CD4-positive, alpha-beta T cell (primary cell): ENCODE measurements around the gene CLIP2. TPM values are rescaled to one million over a fixed set of nuclear protein-coding genes. Genes with fewer than 3 reads are reported as not detected.

Source experiments
- ATAC-seq: fragments of 200-7000 bp; cut with Tn5 transposase; one replicate; pipeline ENCODE4 v1.10.0; 2022; ENCODE audit warnings: mild to moderate bottlenecking; ENCODE audit not compliant: poor library complexity
- CTCF ChIA-PET: fragments of 350-600 bp; sonication (Branson Sonifier 250); formaldehyde crosslinking; loops from one replicate; lab custom pipeline; 2021; ENCODE audit warnings: antibody characterized with exemption, inconsistent platforms; lab: Charles Lee
- POLR2A ChIA-PET: fragments of 350-600 bp; sonication (Branson Sonifier 250); formaldehyde crosslinking; loops from one replicate; lab custom pipeline; 2021; ENCODE audit warnings: antibody characterized with exemption, inconsistent platforms; lab: Charles Lee
- DNase-seq, 14 experiments: peaks; one replicate each; pipeline ENCODE4 v3.0.0-alpha.2; 2013 to 2020; ENCODE audit warnings: mixed read lengths in 2 of 14
- H3K27ac ChIP-seq, 2 donors: one replicate each; pipeline versions ENCODE4 v1.5.1 to v1.7.0; 2013; ENCODE audit warnings: low read length in 2 of 2, low read depth in 1 of 2, mild to moderate bottlenecking in 1 of 2
- H3K27me3 ChIP-seq, 2 experiments: 1 replicate in 1 of 2; 2 replicates in 1 of 2; pipeline versions ENCODE4 v1.6.1 to v1.7.0; 2013; ENCODE audit warnings: low read length in 2 of 2, control low read depth in 1 of 2, mild to moderate bottlenecking in 1 of 2, moderate library complexity in 1 of 2; ENCODE audit not compliant: insufficient read depth in 2 of 2, control insufficient read depth in 1 of 2
- H3K36me3 ChIP-seq: one replicate; pipeline ENCODE4 v1.6.1; 2013; ENCODE audit warnings: low read length, control low read depth; ENCODE audit not compliant: insufficient read depth
- H3K4me1 ChIP-seq: one replicate; pipeline ENCODE4 v1.6.1; 2013; ENCODE audit warnings: low read length, control low read depth; ENCODE audit not compliant: insufficient read depth
- H3K4me3 ChIP-seq: one replicate; pipeline ENCODE4 v1.5.1; 2013; ENCODE audit warnings: mild to moderate bottlenecking, low read length, moderate library complexity
- H3K9me3 ChIP-seq, 2 experiments: 1 replicate in 1 of 2; 2 replicates in 1 of 2; pipeline versions ENCODE4 v1.6.1 to v1.7.0; 2013; ENCODE audit warnings: low read length in 2 of 2, mild to moderate bottlenecking in 2 of 2, control low read depth in 1 of 2, moderate library complexity in 1 of 2; ENCODE audit not compliant: control insufficient read depth in 1 of 2, insufficient read depth in 1 of 2
- H3K27ac Mint-ChIP-seq: one replicate; pipeline ENCODE4 v1.8.0; 2020; ENCODE audit warnings: mixed read lengths
- H3K27me3 Mint-ChIP-seq: one replicate; pipeline ENCODE4 v1.8.0; 2021; ENCODE audit warnings: mixed read lengths
- H3K36me3 Mint-ChIP-seq: one replicate; pipeline ENCODE4 v1.8.0; 2021; ENCODE audit warnings: low read depth, mixed read lengths
- H3K4me1 Mint-ChIP-seq: one replicate; pipeline ENCODE4 v1.8.0; 2021; ENCODE audit warnings: low read depth, mixed read lengths
- H3K4me3 Mint-ChIP-seq: one replicate; pipeline ENCODE4 v1.8.0; 2020; ENCODE audit warnings: mild to moderate bottlenecking, mixed read lengths
- H3K9me3 Mint-ChIP-seq: one replicate; pipeline ENCODE4 v1.8.0; 2020; ENCODE audit warnings: mixed read lengths
- CTCF ChIP-seq: fragments of 200-600 bp; IDR thresholded peaks from one replicate; pipeline ENCODE4 v1.8.0; 2022; ENCODE audit warnings: antibody characterized with exemption, mild to moderate bottlenecking
- intact Hi-C, 2 experiments: fragments of 100-400 bp; cut with DNase I in 1 of 2; cut with micrococcal nuclease in 1 of 2; formaldehyde crosslinking; loops; one replicate each; pipeline versions ENCODE4 v1.15.1 to v1.9.0; 2023 to 2025; cut with DNase I, micrococcal nuclease
- total RNA-seq, 174 experiments: library from RNA in 2 of 174; stranded (reverse) in 2 of 174; gene quantifications; one replicate each; pipeline ENCODE4 v1.2.3 and lab custom pipeline; 2021 to 2026

The CLIP2 gene
- total RNA-seq, 2 experiments from 2014 or later = 2.4 to 2.7 TPM

DNA sequence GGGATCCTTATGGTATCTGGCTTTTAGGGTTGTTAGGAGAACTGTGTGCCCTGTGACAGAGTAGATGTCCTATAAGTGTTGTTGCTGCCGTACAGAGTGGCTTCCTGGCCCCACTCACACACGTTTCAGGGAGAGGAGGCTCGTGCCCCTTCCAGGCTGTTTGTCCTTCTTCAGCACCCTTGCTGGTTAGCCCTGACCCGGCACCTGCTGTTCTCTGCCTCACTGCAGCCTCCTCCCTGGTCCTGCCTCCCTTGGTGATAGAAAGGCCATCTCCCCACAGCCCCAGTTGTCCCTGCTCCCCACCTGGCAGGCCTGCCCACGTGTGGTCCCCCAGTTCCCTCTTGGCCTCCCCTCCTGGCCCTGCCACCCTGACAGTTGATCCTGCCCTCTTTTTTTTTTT lies 2.3 kb downstream of the CLIP2 start:
- Histone ChIP-seq H3K27me3 (no peaks in the 10 kb centered on the region), H3K36me3 (no peaks in the 10 kb centered on the region), H3K9me3 (peaks cover 0 to 3% of the 10 kb centered on the region in 2 experiments), H3K4me3 (no peak overlapping the region), H3K27ac (no peak overlapping the region), H3K4me1 (peaks cover 26% of the 10 kb centered on the region)
- DNase-seq (no peak), ATAC-seq (no peak)
- Mint-ChIP-seq H3K27me3 (peaks cover 4% of the 10 kb centered on the region), H3K9me3 (no peaks in the 10 kb centered on the region), H3K36me3 (no peaks in the 10 kb centered on the region), H3K4me1 (peaks cover 25% of the 10 kb centered on the region), H3K4me3 (peak overlapping the region; percentile 67), H3K27ac (no peak overlapping the region)
- TF ChIP-seq CTCF = no peak
- intact Hi-C loops = loop anchor here in 1 of 2 experiments (5.0 to 10.0 kb wide), 2 partner anchors 113 to 204 kb away; no protein-coding TSS in a partner anchor
- POLR2A ChIA-PET = no interaction called here
- CTCF ChIA-PET = interaction anchor here (1.7 kb wide), 1 partner anchor 85 kb away, joined by 5 read pairs; no protein-coding TSS in a partner anchor

GRCh38 chr7:74292757-74293576 lies 3.8 kb downstream of the CLIP2 start:
- POLR2A ChIA-PET = no interaction called here
- Mint-ChIP-seq H3K9me3 (no peaks in the 10 kb centered on the region), H3K27ac (no peak overlapping the region), H3K4me3 (no peak overlapping the region), H3K36me3 (no peaks in the 10 kb centered on the region), H3K27me3 (peaks cover 3% of the 10 kb centered on the region), H3K4me1 (peaks cover 24% of the 10 kb centered on the region)
- no peak overlapping the region for H3K27ac ChIP-seq
- ATAC-seq = no peak
- no peaks in the 10 kb centered on the region for H3K27me3 ChIP-seq
- H3K36me3 ChIP-seq = no peaks in the 10 kb centered on the region
- no peak overlapping the region for H3K4me3 ChIP-seq
- DNase-seq = no peak
- H3K9me3 ChIP-seq = peaks cover 0 to 12% of the 10 kb centered on the region in 2 experiments
- intact Hi-C loops = loop anchor here in 1 of 2 experiments (5.0 to 10.0 kb wide), 2 partner anchors 112 to 206 kb away; no protein-coding TSS in a partner anchor
- H3K4me1 ChIP-seq = peaks cover 25% of the 10 kb centered on the region
- no peak for TF ChIP-seq CTCF
- CTCF ChIA-PET = interaction anchor here (0.6 kb wide), 1 partner anchor 65 kb away, joined by 4 read pairs; no protein-coding TSS in a partner anchor

GRCh38 chr7:74293577-74293908 lies 4.3 kb downstream of the CLIP2 start:
- no peaks in the 10 kb centered on the region for H3K9me3 Mint-ChIP-seq
- peaks cover 0 to 12% of the 10 kb centered on the region in 2 experiments for H3K9me3 ChIP-seq
- peaks cover 19% of the 10 kb centered on the region for H3K4me1 Mint-ChIP-seq
- peaks cover 20% of the 10 kb centered on the region for H3K4me1 ChIP-seq
- H3K27me3 Mint-ChIP-seq = no peaks in the 10 kb centered on the region
- H3K36me3 ChIP-seq = no peaks in the 10 kb centered on the region
- DNase-seq (no peak), ATAC-seq (no peak)
- no peak overlapping the region for H3K27ac ChIP-seq
- no peaks in the 10 kb centered on the region for H3K36me3 Mint-ChIP-seq
- ChIA-PET POLR2A (no interaction called here), CTCF (no interaction called here)
- H3K27me3 ChIP-seq = no peaks in the 10 kb centered on the region
- H3K27ac Mint-ChIP-seq = no peak overlapping the region
- intact Hi-C loops = loop anchor here in 1 of 2 experiments (5.0 to 10.0 kb wide), 2 partner anchors 111 to 206 kb away; no protein-coding TSS in a partner anchor
- no peak for TF ChIP-seq CTCF
- H3K4me3 ChIP-seq = no peak overlapping the region
- H3K4me3 Mint-ChIP-seq = no peak overlapping the region
